OCI-LY3 (cell line): ENCODE measurements around the gene UMODL1.

ENCODE experiments used
- H2AFZ ChIP-seq: fragments of 200-600, 300-600 bp; shearing (Covaris generic); 2 replicates; pipeline ENCODE4 v1.6.0; 2014; ENCODE audit warnings: antibody characterized with exemption, low read depth, low read length
- H3K27ac ChIP-seq: fragments of 200-600, 300-600 bp; sonication (generic); 2 replicates; pipeline ENCODE4 v1.5.1; 2014; ENCODE audit warnings: mild to moderate bottlenecking, low read length, moderate library complexity, mixed read lengths
- H3K27me3 ChIP-seq: fragments of 200-600, 300-600 bp; sonication (generic); 2 replicates; pipeline ENCODE4 v1.6.1; 2014; ENCODE audit warnings: low read depth, low read length, mixed read lengths
- H3K36me3 ChIP-seq: fragments of 200-600, 300-600 bp; sonication (generic); replicated peaks from 2 replicates; pipeline ENCODE3; 2014; ENCODE audit warnings: low read depth, low read length, mixed read lengths
- H3K4me1 ChIP-seq: fragments of 300-600, 200-600 bp; sonication (generic); 2 replicates; pipeline ENCODE4 v1.6.1; 2014; ENCODE audit warnings: low read length, mixed read lengths
- H3K4me2 ChIP-seq: fragments of 200-600, 300-600 bp; sonication (generic); 2 replicates; pipeline ENCODE4 v1.6.1; 2014; ENCODE audit warnings: low read length, mixed read lengths
- H3K4me3 ChIP-seq: fragments of 300-600, 200-600 bp; sonication (generic); 2 replicates; pipeline ENCODE4 v1.5.1; 2014; ENCODE audit warnings: antibody characterized with exemption, mild to moderate bottlenecking, low read length, moderate library complexity
- H3K79me2 ChIP-seq: fragments of 300-600, 200-600 bp; shearing (Covaris generic); 2 replicates; pipeline ENCODE4 v1.6.1; 2014; ENCODE audit warnings: mild to moderate bottlenecking, low read length, mixed read lengths
- H3K9ac ChIP-seq: fragments of 300-600, 200-600 bp; shearing (Covaris generic); 2 replicates; pipeline ENCODE4 v1.6.0; 2014; ENCODE audit warnings: mild to moderate bottlenecking, low read length, moderate library complexity
- H3K9me3 ChIP-seq: fragments of 200-600, 300-600 bp; shearing (Covaris generic); 2 replicates; pipeline ENCODE4 v1.6.1; 2014; ENCODE audit warnings: low read length, mixed read lengths; ENCODE audit not compliant: insufficient read depth
- H4K20me1 ChIP-seq: fragments of 200-600, 300-600 bp; sonication (generic); 2 replicates; pipeline ENCODE4 v1.6.1; 2016; ENCODE audit warnings: low read length, mixed read lengths; ENCODE audit not compliant: insufficient read depth
- CTCF ChIP-seq: fragments of 200-600, 300-600 bp; sonication (generic); IDR thresholded peaks from 2 replicates; pipeline ENCODE4 v1.5.1; 2014; ENCODE audit warnings: antibody characterized with exemption, low read length, low read depth
- EZH2phosphoT487 ChIP-seq: fragments of 200-600 bp; shearing (Covaris generic); IDR thresholded peaks from 2 replicates; pipeline ENCODE4 v1.6.1; 2018; ENCODE audit warnings: antibody characterized with exemption, mixed run types, low read depth

UMODL1 gene

GRCh38 chr21:42148097-42148496 is 77.0 kb downstream of the UMODL1 start:
- Histone ChIP-seq H3K4me2 (no peak overlapping the region), H3K79me2 (no peaks in the 10 kb centered on the region), H3K27me3 (no peaks in the 10 kb centered on the region), H2AFZ (no peak overlapping the region), H3K9me3 (no peaks in the 10 kb centered on the region), H3K9ac (no peak overlapping the region), H3K36me3 (no peaks in the 10 kb centered on the region), H3K4me1 (peaks cover 5% of the 10 kb centered on the region; the same call in 1 of the 2 replicates), H3K27ac (no peak overlapping the region), H3K4me3 (no peak overlapping the region), H4K20me1 (no peaks in the 10 kb centered on the region)
- no peak for TF ChIP-seq CTCF
- TF ChIP-seq EZH2phosphoT487, result no peak

GRCh38 chr21:42148584-42148983 is 77.5 kb downstream of the UMODL1 start:
- H3K27ac ChIP-seq, result no peak overlapping the region
- no peak overlapping the region for H3K4me2 ChIP-seq
- H3K27me3 ChIP-seq, result no peaks in the 10 kb centered on the region
- H3K4me3 ChIP-seq, result no peak overlapping the region
- no peaks in the 10 kb centered on the region for H3K36me3 ChIP-seq
- H3K4me1 ChIP-seq, result peaks cover 5% of the 10 kb centered on the region; the same call in 1 of the 2 replicates
- no peak overlapping the region for H3K9ac ChIP-seq
- no peaks in the 10 kb centered on the region for H3K9me3 ChIP-seq
- H2AFZ ChIP-seq, result no peak overlapping the region
- no peak for TF ChIP-seq CTCF
- TF ChIP-seq EZH2phosphoT487, result no peak
- H3K79me2 ChIP-seq, result no peaks in the 10 kb centered on the region
- H4K20me1 ChIP-seq, result no peaks in the 10 kb centered on the region

GRCh38 chr21:42149656-42150473 is 78.7 kb downstream of the UMODL1 start:
- Histone ChIP-seq H3K27ac (no peak overlapping the region), H3K4me3 (no peak overlapping the region), H4K20me1 (no peaks in the 10 kb centered on the region), H3K27me3 (no peaks in the 10 kb centered on the region), H3K4me1 (peaks cover 5% of the 10 kb centered on the region; the same call in 1 of the 2 replicates), H3K36me3 (no peaks in the 10 kb centered on the region), H3K9me3 (no peaks in the 10 kb centered on the region), H3K79me2 (no peaks in the 10 kb centered on the region), H2AFZ (no peak overlapping the region), H3K4me2 (no peak overlapping the region), H3K9ac (no peak overlapping the region)
- TF ChIP-seq EZH2phosphoT487, result no peak
- TF ChIP-seq CTCF, result no peak

- Histone ChIP-seq H3K4me3 (no peak overlapping the region), H3K79me2 (no peaks in the 10 kb centered on the region), H3K4me2 (no peak overlapping the region), H4K20me1 (no peaks in the 10 kb centered on the region), H2AFZ (no peak overlapping the region), H3K36me3 (no peaks in the 10 kb centered on the region), H3K9ac (no peak overlapping the region), H3K27ac (no peak overlapping the region), H3K27me3 (no peaks in the 10 kb centered on the region), H3K9me3 (no peaks in the 10 kb centered on the region), H3K4me1 (no peaks in the 10 kb centered on the region)
- TF ChIP-seq EZH2phosphoT487, result no peak
- no peak for TF ChIP-seq CTCF
Observed at GRCh38 chr21:42150474-42151085, 79.5 kb downstream of the UMODL1 start.
